Stomach (tissue), 9 donors: ENCODE measurements around the gene OMP. TPM values are rescaled to one million over a fixed set of nuclear protein-coding genes. Genes with fewer than 3 reads are reported as not detected.

ENCODE experiments used
- DNase-seq, 2 donors: peaks; one replicate each; pipeline versions ENCODE4 v3.0.0 to v3.0.0-alpha.2; 2013 to 2019
- H3K27ac ChIP-seq, 5 donors: fragments of 200-600 bp in 4 of 5; sonication (generic) in 4 of 5; one replicate each; pipeline ENCODE4 v1.5.1; 2013 to 2019; ENCODE audit warnings: mild to moderate bottlenecking in 1 of 5, moderate library complexity in 1 of 5
- H3K27me3 ChIP-seq, 3 donors: fragments of 200-600 bp; sonication (generic); one replicate each; pipeline ENCODE4 v1.5.1; 2017 to 2019; ENCODE audit warnings: mixed run types in 1 of 3
- H3K36me3 ChIP-seq, 4 donors: fragments of 200-600 bp; sonication (generic); 1 replicate in 3 of 4; 2 replicates in 1 of 4; pipeline ENCODE4 v1.5.1; 2016 to 2019
- H3K4me1 ChIP-seq, 4 donors: fragments of 200-600 bp; sonication (generic); one replicate each; pipeline ENCODE4 v1.5.1; 2016 to 2019
- H3K4me3 ChIP-seq, 4 donors: fragments of 200-600 bp; sonication (generic) in 3 of 4; one replicate each; pipeline ENCODE4 v1.5.1; 2016 to 2019; ENCODE audit warnings: mild to moderate bottlenecking in 1 of 4
- H3K9me3 ChIP-seq, 4 donors: fragments of 200-600 bp; sonication (generic); one replicate each; pipeline ENCODE4 v1.5.1; 2016 to 2019
- EP300 ChIP-seq: sonication (generic); formaldehyde crosslinking; IDR thresholded peaks from one replicate; pipeline ENCODE4 v1.6.1; 2017; ENCODE audit warnings: antibody characterized with exemption
- POLR2A ChIP-seq, 4 donors: fragments of 450-650 bp; IDR thresholded peaks; one replicate each; pipeline ENCODE4 v1.6.1; 2016; ENCODE audit warnings: antibody characterized with exemption in 4 of 4, control low read depth in 2 of 4, mild to moderate bottlenecking in 1 of 4, moderate library complexity in 1 of 4
- POLR2AphosphoS5 ChIP-seq, 3 donors: sonication (generic); formaldehyde crosslinking; IDR thresholded peaks; one replicate each; pipeline ENCODE4 v1.6.1; 2016; ENCODE audit warnings: antibody characterized with exemption in 3 of 3
- WGBS, 5 donors: extraction: QIAGEN DNeasy Blood & Tissue Kit in 3 of 5; methylation state at CpG; one replicate each; pipeline versions ENCODE4 v1.1.5 to v1.1.7; 2013 to 2018; 5-methylcytosine and 5-hydroxymethylcytosine counted together
- intact Hi-C: fragments of 100-400 bp; cut with DNase I; formaldehyde crosslinking; loops from one replicate; pipeline ENCODE4 v1.15.1; 2023; ENCODE audit warnings: low total_unique reads
- polyA plus RNA-seq, 3 donors: library from polyadenylated mRNA; stranded (reverse); fragments of 200-250 nt; gene quantifications; one replicate each; pipeline ENCODE4 v1.2.3, GENCODE V29; 2013
- total RNA-seq, 5 donors: library from RNA; depleted of rRNA; stranded (reverse); fragments of >200 nt; gene quantifications; one replicate each; pipeline versions ENCODE4 v1.1.0 to v1.2.3, GENCODE V29; 2014 to 2016
- TF ChIP-seq, protein P1 (sequence below), 7 experiments: fragments of 450-650 bp in 4 of 7; fragments of 200-600 bp in 3 of 7; sonication (generic) in 3 of 7; IDR thresholded peaks; one replicate each; pipeline ENCODE4 v1.5.1; 2016 to 2019; ENCODE audit warnings: antibody characterized with exemption in 7 of 7, control low read depth in 2 of 7, mild to moderate bottlenecking in 1 of 7
- donor health status: healthy with polysubstance abuse.
- donor health status: Bipolar disorder and iron deficiency.
- donor health status: healthy.

The OMP gene
- total and polyA plus RNA-seq, 8 donors: 1.1 to 63.7 (median 16.4) TPM; not detected in 3

DNA sequence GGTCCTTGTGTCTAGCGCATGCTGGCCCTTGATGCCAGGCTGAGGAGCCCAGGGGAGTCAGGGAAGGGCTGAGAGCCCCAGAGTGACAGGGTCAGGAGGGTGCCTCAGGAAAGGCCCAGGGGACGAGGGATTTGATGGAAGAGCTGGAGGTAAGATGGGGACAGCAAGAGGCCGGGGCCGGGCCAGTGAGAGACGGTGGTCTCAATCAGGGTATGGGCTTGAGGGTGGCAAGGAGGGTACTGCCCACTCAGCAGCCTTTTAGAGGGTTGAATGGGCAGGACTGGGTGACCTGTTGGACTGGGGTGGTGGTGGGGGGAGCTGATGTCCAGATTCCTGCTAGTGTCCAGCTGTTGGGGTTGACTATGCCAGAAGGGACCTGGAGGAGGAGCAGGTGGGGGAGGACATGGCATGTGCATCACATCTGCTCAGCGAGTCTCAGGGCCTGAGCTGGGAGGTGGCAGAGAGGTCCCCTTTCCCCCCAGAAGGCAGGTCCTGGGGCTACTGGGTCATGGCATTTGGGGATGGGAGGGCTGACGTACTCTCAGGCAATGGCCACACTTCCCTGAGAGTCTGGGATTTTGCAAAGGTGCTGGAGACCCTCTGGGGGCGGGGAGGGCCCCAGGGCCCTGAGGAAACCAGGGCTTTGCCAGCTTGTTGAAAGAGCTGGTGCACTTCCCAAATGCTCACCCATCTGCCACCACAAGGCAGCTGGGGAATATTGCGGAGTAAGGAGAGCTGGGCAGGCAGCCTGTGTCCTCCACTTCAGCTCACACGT, 43.8 kb downstream of the OMP start:
- WGBS, 5 donors: 89 to 91% (median 89%) methylated on average over 9 to 10 of the region's 10 CpGs

DNA sequence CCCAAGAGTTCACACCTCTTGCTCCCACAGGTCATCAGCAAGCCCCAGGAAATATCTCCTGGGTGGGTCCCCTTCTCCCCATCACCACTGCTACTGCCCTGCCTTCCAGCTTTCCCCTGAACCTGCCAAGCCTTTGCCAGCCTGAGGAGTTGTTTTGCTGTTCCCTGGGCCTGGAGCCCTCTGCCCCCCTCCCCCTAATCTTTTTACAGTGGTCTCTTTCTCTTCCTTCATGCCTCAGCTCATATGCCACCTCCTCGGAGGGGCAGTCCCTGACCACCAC, 44.3 kb downstream of the OMP start:
- Histone ChIP-seq H3K4me1 (peaks cover 0 to 24% (median 9%) of the 10 kb centered on the region in 4 donors), H3K4me3 (no peak overlapping the region), H3K27me3 (peaks cover 0 to 24% (median 0%) of the 10 kb centered on the region in 3 donors), H3K9me3 (no peaks in the 10 kb centered on the region), H3K27ac (no peak overlapping the region), H3K36me3 (no peaks in the 10 kb centered on the region)
- WGBS, 5 donors: 89 to 100% (median 94%) methylated on average over 1 of the region's 1 CpG
- DNase-seq: no peak
- intact Hi-C loops: no loop called here
- no peak for TF ChIP-seq EP300
- TF ChIP-seq, protein P1, sequence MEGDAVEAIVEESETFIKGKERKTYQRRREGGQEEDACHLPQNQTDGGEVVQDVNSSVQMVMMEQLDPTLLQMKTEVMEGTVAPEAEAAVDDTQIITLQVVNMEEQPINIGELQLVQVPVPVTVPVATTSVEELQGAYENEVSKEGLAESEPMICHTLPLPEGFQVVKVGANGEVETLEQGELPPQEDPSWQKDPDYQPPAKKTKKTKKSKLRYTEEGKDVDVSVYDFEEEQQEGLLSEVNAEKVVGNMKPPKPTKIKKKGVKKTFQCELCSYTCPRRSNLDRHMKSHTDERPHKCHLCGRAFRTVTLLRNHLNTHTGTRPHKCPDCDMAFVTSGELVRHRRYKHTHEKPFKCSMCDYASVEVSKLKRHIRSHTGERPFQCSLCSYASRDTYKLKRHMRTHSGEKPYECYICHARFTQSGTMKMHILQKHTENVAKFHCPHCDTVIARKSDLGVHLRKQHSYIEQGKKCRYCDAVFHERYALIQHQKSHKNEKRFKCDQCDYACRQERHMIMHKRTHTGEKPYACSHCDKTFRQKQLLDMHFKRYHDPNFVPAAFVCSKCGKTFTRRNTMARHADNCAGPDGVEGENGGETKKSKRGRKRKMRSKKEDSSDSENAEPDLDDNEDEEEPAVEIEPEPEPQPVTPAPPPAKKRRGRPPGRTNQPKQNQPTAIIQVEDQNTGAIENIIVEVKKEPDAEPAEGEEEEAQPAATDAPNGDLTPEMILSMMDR (IDR thresholded peaks at IDR 0.05): no peak
- no peak for TF ChIP-seq POLR2AphosphoS5 (IDR thresholded peaks at IDR 0.05)

More for the DNA sequence above, 43.8 kb downstream of the OMP start:
- H3K9me3 ChIP-seq: no peaks in the 10 kb centered on the region
- intact Hi-C loops: no loop called here
- DNase-seq: no peak
- no peak for TF ChIP-seq POLR2A (IDR thresholded peaks at IDR 0.05)
- TF ChIP-seq, protein P1 (IDR thresholded peaks at IDR 0.05): no peak
- TF ChIP-seq POLR2AphosphoS5 (IDR thresholded peaks at IDR 0.05): no peak
- no peak for TF ChIP-seq EP300
- peaks cover 0 to 29% (median 9%) of the 10 kb centered on the region in 4 donors for H3K4me1 ChIP-seq
- no peak overlapping the region for H3K4me3 ChIP-seq
- H3K27ac ChIP-seq: no peak overlapping the region
- peaks cover 0 to 23% (median 0%) of the 10 kb centered on the region in 3 donors for H3K27me3 ChIP-seq
- H3K36me3 ChIP-seq: no peaks in the 10 kb centered on the region

DNA sequence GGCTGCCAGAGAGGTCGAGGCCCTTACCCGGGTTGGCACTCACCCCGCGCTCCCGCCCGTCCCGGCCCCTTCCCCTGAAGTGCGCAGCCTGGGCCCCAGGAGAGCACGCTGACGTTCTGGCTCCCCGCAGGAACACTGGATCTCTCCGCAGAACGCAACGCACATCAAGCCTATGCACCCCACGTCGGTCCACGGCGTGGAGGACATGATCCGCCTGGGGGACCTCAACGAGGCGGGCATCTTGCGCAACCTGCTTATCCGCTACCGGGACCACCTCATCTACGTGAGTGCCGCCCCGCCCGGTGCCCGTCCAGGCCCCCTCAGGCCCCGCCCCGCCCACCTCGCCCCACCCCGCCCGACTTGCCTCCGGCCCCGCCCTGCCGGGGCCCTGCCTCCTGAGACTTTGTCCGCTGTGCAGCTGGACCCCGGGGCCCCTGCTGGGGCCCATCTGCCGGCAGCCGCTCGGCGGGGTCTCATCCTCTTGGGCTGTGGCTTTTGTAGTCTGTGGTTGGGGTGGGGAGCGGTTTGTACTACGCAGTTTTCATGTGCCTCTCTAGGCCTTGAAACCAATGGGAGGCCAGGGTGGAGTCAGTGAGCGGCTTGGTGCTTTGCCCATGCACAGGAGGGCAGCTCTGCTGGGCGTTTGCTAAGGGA, 45.2 kb downstream of the OMP start:
- peak; percentile 44 to 67 for DNase-seq

More for the DNA sequence above, 45.2 kb downstream of the OMP start:
- no peaks in the 10 kb centered on the region for H3K9me3 ChIP-seq
- H3K27ac ChIP-seq: peak overlapping the region in 1 of 5 donors; percentile 13
- intact Hi-C loops: no loop called here
- TF ChIP-seq EP300 (no peak), POLR2A (IDR thresholded peaks at IDR 0.05) (no peak), POLR2AphosphoS5 (IDR thresholded peaks at IDR 0.05) (no peak)
- TF ChIP-seq, protein P1 (IDR thresholded peaks at IDR 0.05): no peak
- H3K4me1 ChIP-seq: peaks cover 0 to 28% (median 9%) of the 10 kb centered on the region in 4 donors
- H3K27me3 ChIP-seq: peaks cover 0 to 24% (median 0%) of the 10 kb centered on the region in 3 donors
- no peaks in the 10 kb centered on the region for H3K36me3 ChIP-seq
- H3K4me3 ChIP-seq: peak overlapping the region; percentile 28 to 43 (median 36)
- WGBS, 5 donors: 10 to 16% (median 15%) methylated on average over 17 to 47 of the region's 47 CpGs
